Neural cell (in vitro differentiated cells): Measurements from ENCODE around the gene COL4A2. TPM values are rescaled to one million over a fixed set of nuclear protein-coding genes. Genes with fewer than 3 reads are reported as not detected.
"Not testable (repeated sequence)": the region's sequence is repeated elsewhere in the genome, so short reads cannot be mapped to it uniquely, and the experiment has no call there.

Experiments used
- H2AFZ ChIP-seq: fragments of 200-600, 300-800 bp; sonication (generic), shearing (Covaris generic); 2 replicates; pipeline ENCODE4 v1.6.0; 2014; ENCODE audit warnings: low read depth, mild to moderate bottlenecking, antibody characterized with exemption, low read length, moderate library complexity
- H3F3A ChIP-seq: fragments of 200-600 bp; shearing (Covaris generic); 2 replicates; pipeline ENCODE4 v1.6.1; 2016; ENCODE audit warnings: mild to moderate bottlenecking, moderate library complexity, mixed read lengths, antibody characterized with exemption, low read length; ENCODE audit not compliant: insufficient read depth, poor library complexity, severe bottlenecking
- H3K27ac ChIP-seq: fragments of 200-600, 300-800 bp; sonication (generic), shearing (Covaris generic); 2 replicates; pipeline ENCODE4 v1.5.1; 2014; ENCODE audit warnings: mild to moderate bottlenecking, low read length, moderate library complexity
- H3K27me3 ChIP-seq: fragments of 300-800, 200-600 bp; sonication (generic), shearing (Covaris generic); 2 replicates; pipeline ENCODE4 v1.6.0; 2014; ENCODE audit warnings: mild to moderate bottlenecking, low read depth, low read length, moderate library complexity; ENCODE audit not compliant: insufficient read depth
- H3K36me3 ChIP-seq: fragments of 300-800, 200-600 bp; sonication (generic), shearing (Covaris generic); 2 replicates; pipeline ENCODE4 v1.5.1; 2014; ENCODE audit warnings: mild to moderate bottlenecking, antibody characterized with exemption, low read length, moderate library complexity; ENCODE audit not compliant: insufficient read depth
- H3K4me2 ChIP-seq: fragments of 300-800, 200-600 bp; sonication (generic), shearing (Covaris generic); 2 replicates; pipeline ENCODE4 v1.6.0; 2014; ENCODE audit warnings: mild to moderate bottlenecking, low read length
- H3K4me3 ChIP-seq: fragments of 300-800, 200-600 bp; sonication (generic), shearing (Covaris generic); 2 replicates; pipeline ENCODE4 v1.5.1; 2014; ENCODE audit warnings: mild to moderate bottlenecking, low read length, moderate library complexity
- H3K79me2 ChIP-seq: fragments of 200-600 bp; shearing (Covaris generic); replicated peaks from 2 replicates; pipeline ENCODE4 v1.6.0; 2014; ENCODE audit warnings: mild to moderate bottlenecking, low read length, moderate library complexity; ENCODE audit not compliant: insufficient read depth
- H3K9ac ChIP-seq: fragments of 300-800, 200-600 bp; sonication (generic), shearing (Covaris generic); 2 replicates; pipeline ENCODE4 v1.6.1; 2016; ENCODE audit warnings: mild to moderate bottlenecking, low read length, mixed read lengths
- H3K9me2 ChIP-seq: fragments of 200-600 bp; shearing (Covaris generic); 2 replicates; pipeline ENCODE4 v1.6.1; 2016; ENCODE audit warnings: mild to moderate bottlenecking, low read length, mixed read lengths; ENCODE audit not compliant: insufficient read depth
- H3K9me3 ChIP-seq: fragments of 200-600, 300-800 bp; sonication (generic), shearing (Covaris generic); 2 replicates; pipeline ENCODE4 v1.6.1; 2016; ENCODE audit warnings: mild to moderate bottlenecking, mixed run types, low read length, moderate library complexity, mixed read lengths
- H4K20me1 ChIP-seq: fragments of 200-600 bp; shearing (Covaris generic); 2 replicates; pipeline ENCODE4 v1.6.1; 2016; ENCODE audit warnings: mild to moderate bottlenecking, mixed run types; ENCODE audit not compliant: insufficient read depth
- EP300 ChIP-seq: fragments of 450-650 bp; conservative IDR thresholded peaks from 2 replicates; pipeline ENCODE4 v1.6.1; 2014; ENCODE audit warnings: antibody characterized with exemption, mild to moderate bottlenecking, moderate library complexity; ENCODE audit not compliant: poor library complexity, severe bottlenecking
- EZH2 ChIP-seq: fragments of 200-600, 300-800 bp; shearing (Covaris generic), sonication (generic); IDR thresholded peaks from 2 replicates; pipeline ENCODE4 v1.6.1; 2014; ENCODE audit warnings: antibody characterized with exemption, low read length, borderline replicate concordance, mild to moderate bottlenecking; ENCODE audit not compliant: insufficient read depth, poor library complexity, severe bottlenecking
- MXI1 ChIP-seq: fragments of 450-650 bp; conservative IDR thresholded peaks from 2 replicates; pipeline ENCODE4 v1.6.1; 2014; ENCODE audit warnings: antibody characterized with exemption, mild to moderate bottlenecking; ENCODE audit not compliant: poor library complexity, severe bottlenecking
- POLR2AphosphoS5 ChIP-seq: IDR thresholded peaks from 2 replicates; pipeline ENCODE4 v1.6.1; 2012
- RAD21 ChIP-seq: fragments of 450-650 bp; conservative IDR thresholded peaks from 2 replicates; pipeline ENCODE4 v1.6.1; 2014; ENCODE audit warnings: antibody characterized with exemption, mild to moderate bottlenecking, moderate library complexity
- SMC3 ChIP-seq: fragments of 450-650 bp; conservative IDR thresholded peaks from 2 replicates; pipeline ENCODE4 v1.6.1; 2014; ENCODE audit warnings: antibody characterized with exemption, mild to moderate bottlenecking, moderate library complexity; ENCODE audit not compliant: poor library complexity
- TAF1 ChIP-seq: IDR thresholded peaks from 2 replicates; pipeline ENCODE4 v1.6.1; 2012; ENCODE audit warnings: low read depth
- polyA plus RNA-seq: library from polyadenylated mRNA; depleted of rRNA; stranded (reverse); fragments of >200 nt; gene quantifications from 2 replicates; pipeline ENCODE4 v1.2.3, GENCODE V29; 2014
- TF ChIP-seq, protein P1 (sequence below): IDR thresholded peaks from 2 replicates; pipeline ENCODE4 v1.6.1; 2012; ENCODE audit warnings: borderline replicate concordance
- TF ChIP-seq, protein P2 (sequence below): fragments of 450-650 bp; IDR thresholded peaks from 2 replicates; pipeline ENCODE4 v1.5.1; 2014; ENCODE audit warnings: antibody characterized with exemption, mild to moderate bottlenecking, moderate library complexity; ENCODE audit not compliant: poor library complexity, severe bottlenecking

The COL4A2 gene
- polyA plus RNA-seq, 1 donor from 2014 or later = 30.8 TPM

GRCh38 chr13:110531100-110531499, 224.0 kb downstream of the COL4A2 start:
- H3K27ac ChIP-seq = no peak overlapping the region
- no peak overlapping the region for H2AFZ ChIP-seq
- no peak for TF ChIP-seq TAF1
- TF ChIP-seq EZH2 = no peak
- TF ChIP-seq, protein P1, sequence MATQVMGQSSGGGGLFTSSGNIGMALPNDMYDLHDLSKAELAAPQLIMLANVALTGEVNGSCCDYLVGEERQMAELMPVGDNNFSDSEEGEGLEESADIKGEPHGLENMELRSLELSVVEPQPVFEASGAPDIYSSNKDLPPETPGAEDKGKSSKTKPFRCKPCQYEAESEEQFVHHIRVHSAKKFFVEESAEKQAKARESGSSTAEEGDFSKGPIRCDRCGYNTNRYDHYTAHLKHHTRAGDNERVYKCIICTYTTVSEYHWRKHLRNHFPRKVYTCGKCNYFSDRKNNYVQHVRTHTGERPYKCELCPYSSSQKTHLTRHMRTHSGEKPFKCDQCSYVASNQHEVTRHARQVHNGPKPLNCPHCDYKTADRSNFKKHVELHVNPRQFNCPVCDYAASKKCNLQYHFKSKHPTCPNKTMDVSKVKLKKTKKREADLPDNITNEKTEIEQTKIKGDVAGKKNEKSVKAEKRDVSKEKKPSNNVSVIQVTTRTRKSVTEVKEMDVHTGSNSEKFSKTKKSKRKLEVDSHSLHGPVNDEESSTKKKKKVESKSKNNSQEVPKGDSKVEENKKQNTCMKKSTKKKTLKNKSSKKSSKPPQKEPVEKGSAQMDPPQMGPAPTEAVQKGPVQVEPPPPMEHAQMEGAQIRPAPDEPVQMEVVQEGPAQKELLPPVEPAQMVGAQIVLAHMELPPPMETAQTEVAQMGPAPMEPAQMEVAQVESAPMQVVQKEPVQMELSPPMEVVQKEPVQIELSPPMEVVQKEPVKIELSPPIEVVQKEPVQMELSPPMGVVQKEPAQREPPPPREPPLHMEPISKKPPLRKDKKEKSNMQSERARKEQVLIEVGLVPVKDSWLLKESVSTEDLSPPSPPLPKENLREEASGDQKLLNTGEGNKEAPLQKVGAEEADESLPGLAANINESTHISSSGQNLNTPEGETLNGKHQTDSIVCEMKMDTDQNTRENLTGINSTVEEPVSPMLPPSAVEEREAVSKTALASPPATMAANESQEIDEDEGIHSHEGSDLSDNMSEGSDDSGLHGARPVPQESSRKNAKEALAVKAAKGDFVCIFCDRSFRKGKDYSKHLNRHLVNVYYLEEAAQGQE = no peak
- TF ChIP-seq SMC3 = no peak
- no peak for TF ChIP-seq POLR2AphosphoS5
- no peak for TF ChIP-seq MXI1
- no peak for TF ChIP-seq EP300
- TF ChIP-seq RAD21 = no peak
- TF ChIP-seq, protein P2, sequence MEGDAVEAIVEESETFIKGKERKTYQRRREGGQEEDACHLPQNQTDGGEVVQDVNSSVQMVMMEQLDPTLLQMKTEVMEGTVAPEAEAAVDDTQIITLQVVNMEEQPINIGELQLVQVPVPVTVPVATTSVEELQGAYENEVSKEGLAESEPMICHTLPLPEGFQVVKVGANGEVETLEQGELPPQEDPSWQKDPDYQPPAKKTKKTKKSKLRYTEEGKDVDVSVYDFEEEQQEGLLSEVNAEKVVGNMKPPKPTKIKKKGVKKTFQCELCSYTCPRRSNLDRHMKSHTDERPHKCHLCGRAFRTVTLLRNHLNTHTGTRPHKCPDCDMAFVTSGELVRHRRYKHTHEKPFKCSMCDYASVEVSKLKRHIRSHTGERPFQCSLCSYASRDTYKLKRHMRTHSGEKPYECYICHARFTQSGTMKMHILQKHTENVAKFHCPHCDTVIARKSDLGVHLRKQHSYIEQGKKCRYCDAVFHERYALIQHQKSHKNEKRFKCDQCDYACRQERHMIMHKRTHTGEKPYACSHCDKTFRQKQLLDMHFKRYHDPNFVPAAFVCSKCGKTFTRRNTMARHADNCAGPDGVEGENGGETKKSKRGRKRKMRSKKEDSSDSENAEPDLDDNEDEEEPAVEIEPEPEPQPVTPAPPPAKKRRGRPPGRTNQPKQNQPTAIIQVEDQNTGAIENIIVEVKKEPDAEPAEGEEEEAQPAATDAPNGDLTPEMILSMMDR = no peak
- no peak overlapping the region for H3K4me3 ChIP-seq
- H3K9me3 ChIP-seq = no peaks in the 10 kb centered on the region
- no peak overlapping the region for H3K4me2 ChIP-seq
- no peak overlapping the region for H3K9ac ChIP-seq
- H3K79me2 ChIP-seq = no peaks in the 10 kb centered on the region
- H4K20me1 ChIP-seq = no peaks in the 10 kb centered on the region
- no peaks in the 10 kb centered on the region for H3K27me3 ChIP-seq
- H3F3A ChIP-seq = no peaks in the 10 kb centered on the region
- no peaks in the 10 kb centered on the region for H3K36me3 ChIP-seq
- no peaks in the 10 kb centered on the region for H3K9me2 ChIP-seq

GRCh38 chr13:110531671-110532083, 224.6 kb downstream of the COL4A2 start:
- no peak overlapping the region for H3K4me3 ChIP-seq
- no peaks in the 10 kb centered on the region for H3K79me2 ChIP-seq
- no peak overlapping the region for H3K9ac ChIP-seq
- TF ChIP-seq EZH2 (no peak), MXI1 (no peak), EP300 (no peak), RAD21 (no peak), SMC3 (no peak), POLR2AphosphoS5 (no peak), TAF1 (no peak)
- TF ChIP-seq, protein P2 = no peak
- TF ChIP-seq, protein P1 = no peak
- no peak overlapping the region for H3K4me2 ChIP-seq
- H3K27me3 ChIP-seq = no peaks in the 10 kb centered on the region
- no peaks in the 10 kb centered on the region for H3K36me3 ChIP-seq
- no peaks in the 10 kb centered on the region for H3F3A ChIP-seq
- no peaks in the 10 kb centered on the region for H4K20me1 ChIP-seq
- no peak overlapping the region for H2AFZ ChIP-seq
- no peak overlapping the region for H3K27ac ChIP-seq
- H3K9me2 ChIP-seq = no peaks in the 10 kb centered on the region
- no peaks in the 10 kb centered on the region for H3K9me3 ChIP-seq

DNA sequence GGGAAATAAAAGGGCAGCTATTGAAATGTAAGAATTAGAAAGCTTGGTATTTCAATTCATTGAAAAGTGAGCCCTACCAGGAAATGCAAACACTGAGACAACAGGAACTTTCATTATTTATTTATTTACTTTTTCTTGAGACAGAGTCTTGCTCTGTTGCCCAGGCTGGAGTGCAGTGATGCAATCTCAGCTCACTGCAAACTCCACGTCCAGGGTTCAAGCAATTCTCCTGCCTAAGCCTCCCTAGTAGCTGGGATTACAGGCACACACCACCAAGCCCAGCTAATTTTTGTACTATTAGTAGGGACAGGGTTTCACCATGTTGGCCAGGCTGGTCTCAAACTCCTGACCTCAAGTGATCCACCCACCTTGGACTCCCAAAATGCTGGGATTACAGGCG, 225.2 kb downstream of the COL4A2 start:
- not testable (repeated sequence) for H2AFZ ChIP-seq, H3K9ac ChIP-seq, H3F3A ChIP-seq, H4K20me1 ChIP-seq, H3K27me3 ChIP-seq, H3K9me3 ChIP-seq, H3K4me3 ChIP-seq, H3K4me2 ChIP-seq, H3K27ac ChIP-seq, H3K36me3 ChIP-seq, H3K9me2 ChIP-seq, H3K79me2 ChIP-seq
